ENCODE measurements around the gene LCNL1. TPM values are rescaled to one million over a fixed set of nuclear protein-coding genes. Genes with fewer than 3 reads are reported as not detected.
A peak's percentile ranks its signal among the peaks of the same experiment; 100 is the strongest.

The LCNL1 gene
- total RNA-seq, 1 donor from 2014 or later = 5.1 TPM

DNA sequence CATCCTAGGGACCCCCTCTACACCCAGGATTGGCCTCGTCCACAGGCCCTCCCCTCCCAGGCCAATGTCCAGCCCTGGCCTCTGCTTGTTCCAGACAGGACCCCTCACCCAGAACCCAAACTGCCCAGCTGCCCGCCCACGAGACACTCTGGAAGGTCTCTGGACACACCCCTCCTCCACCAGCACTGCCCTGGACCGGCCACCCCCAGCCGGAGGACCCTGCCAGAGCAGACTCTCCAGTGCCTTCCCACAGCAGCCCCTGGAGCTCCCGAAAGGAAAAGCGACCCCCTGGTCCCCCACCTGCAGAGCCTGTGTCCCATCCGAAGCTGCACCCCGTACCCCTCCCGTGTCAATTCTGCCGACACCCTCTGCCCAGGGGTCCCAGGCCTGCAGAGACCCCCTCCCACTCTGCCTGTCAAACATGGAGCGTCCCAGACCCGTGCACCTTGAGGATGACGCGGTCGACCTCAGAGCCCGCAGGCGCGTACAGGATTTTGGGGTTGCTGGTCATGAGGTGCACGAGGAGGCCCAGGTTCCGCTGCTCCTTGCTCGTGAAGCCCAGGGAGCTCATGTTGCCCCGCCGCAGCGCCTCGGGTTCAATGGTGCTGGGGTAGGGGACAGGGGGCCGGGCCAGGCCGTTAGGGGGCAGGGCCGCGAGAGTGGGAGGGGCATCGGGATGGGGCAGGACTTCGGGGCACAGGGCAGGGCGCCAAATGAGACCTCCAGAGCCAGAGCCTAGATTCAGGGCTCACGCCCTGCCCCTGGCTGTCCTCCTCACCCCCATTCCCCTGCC, 37.3 kb downstream of the LCNL1 start:
- no peak overlapping the region for H3K4me3 ChIP-seq
- peaks cover 11% of the 10 kb centered on the region for H3K36me3 ChIP-seq
- no peak overlapping the region for H3K27ac ChIP-seq
- no peaks in the 10 kb centered on the region for H3K27me3 ChIP-seq
- intact Hi-C loops (cut with DNase I) = no loop called here
- no peaks in the 10 kb centered on the region for H3K4me1 ChIP-seq
- DNase-seq (no peak), ATAC-seq (no peak)
- no peaks in the 10 kb centered on the region for H3K9me3 ChIP-seq
- TF ChIP-seq, protein P1, sequence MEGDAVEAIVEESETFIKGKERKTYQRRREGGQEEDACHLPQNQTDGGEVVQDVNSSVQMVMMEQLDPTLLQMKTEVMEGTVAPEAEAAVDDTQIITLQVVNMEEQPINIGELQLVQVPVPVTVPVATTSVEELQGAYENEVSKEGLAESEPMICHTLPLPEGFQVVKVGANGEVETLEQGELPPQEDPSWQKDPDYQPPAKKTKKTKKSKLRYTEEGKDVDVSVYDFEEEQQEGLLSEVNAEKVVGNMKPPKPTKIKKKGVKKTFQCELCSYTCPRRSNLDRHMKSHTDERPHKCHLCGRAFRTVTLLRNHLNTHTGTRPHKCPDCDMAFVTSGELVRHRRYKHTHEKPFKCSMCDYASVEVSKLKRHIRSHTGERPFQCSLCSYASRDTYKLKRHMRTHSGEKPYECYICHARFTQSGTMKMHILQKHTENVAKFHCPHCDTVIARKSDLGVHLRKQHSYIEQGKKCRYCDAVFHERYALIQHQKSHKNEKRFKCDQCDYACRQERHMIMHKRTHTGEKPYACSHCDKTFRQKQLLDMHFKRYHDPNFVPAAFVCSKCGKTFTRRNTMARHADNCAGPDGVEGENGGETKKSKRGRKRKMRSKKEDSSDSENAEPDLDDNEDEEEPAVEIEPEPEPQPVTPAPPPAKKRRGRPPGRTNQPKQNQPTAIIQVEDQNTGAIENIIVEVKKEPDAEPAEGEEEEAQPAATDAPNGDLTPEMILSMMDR (IDR thresholded peaks at IDR 0.05) = no peak

DNA sequence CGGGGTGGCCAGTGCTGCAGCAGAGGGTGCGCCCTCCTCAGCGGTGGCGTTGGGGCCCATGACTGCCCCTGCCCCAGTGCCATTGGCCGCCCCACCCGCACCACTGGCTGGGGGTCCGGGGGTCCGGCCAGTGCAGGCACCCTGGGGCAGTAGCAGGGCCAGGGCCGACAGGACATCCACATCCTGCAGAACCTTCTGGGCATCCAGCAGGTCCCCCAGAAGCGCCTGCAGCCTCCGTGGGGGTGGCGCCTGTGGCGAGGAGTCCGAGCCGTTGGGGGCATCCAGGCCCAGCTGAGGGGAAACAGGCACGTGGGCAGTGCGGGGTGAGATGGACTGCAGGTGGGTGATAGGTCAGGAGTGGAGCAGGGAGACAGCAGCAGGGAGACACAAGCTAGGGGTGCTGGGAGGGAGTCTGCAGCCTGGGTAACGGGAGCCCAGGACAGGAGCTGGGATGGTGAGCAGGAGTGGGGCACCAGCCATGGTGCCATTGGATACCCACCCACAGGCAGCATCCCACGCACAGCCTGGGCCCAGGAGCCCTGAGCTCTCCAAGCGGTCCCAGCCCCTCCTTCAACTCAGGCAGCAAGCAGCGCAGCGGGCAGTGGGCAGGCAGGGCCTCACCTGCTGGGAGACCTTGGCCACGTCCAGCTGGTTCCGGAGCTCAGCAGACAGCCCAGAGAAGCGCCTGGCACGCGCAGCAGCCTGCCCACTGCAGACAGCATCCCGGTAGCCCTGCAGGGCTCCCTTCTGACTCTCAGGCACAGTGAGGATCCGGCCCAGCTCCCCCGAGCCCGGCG, 38.2 kb downstream of the LCNL1 start:
- DNase-seq = no peak
- TF ChIP-seq, protein P1 (IDR thresholded peaks at IDR 0.05) = no peak
- intact Hi-C loops (cut with DNase I) = no loop called here
- H3K4me1 ChIP-seq = no peaks in the 10 kb centered on the region
- peaks cover 5% of the 10 kb centered on the region for H3K36me3 ChIP-seq
- no peaks in the 10 kb centered on the region for H3K27me3 ChIP-seq
- no peaks in the 10 kb centered on the region for H3K9me3 ChIP-seq
- H3K4me3 ChIP-seq = no peak overlapping the region
- no peak for ATAC-seq
- H3K27ac ChIP-seq = no peak overlapping the region

DNA sequence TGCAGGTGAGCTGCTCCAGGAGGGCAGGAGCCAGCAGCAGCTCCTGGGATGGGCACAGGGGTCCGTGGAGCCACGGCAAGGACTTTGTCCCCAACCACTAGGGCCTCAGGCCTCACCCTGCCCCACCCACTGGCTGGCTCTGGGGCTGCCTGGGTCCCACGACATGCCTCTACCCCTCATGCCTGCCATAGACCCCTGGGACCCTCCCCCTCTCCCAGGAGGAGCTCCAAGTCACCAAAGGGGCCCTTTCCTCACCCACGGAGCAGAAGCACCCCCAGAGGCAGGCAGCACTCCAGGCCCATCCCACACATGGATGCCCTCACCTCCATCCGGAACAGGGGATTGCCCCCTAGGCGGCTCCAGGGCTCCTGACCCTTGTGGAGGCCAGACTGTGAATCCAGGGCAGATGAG, 38.8 kb downstream of the LCNL1 start:
- intact Hi-C loops (cut with DNase I) = no loop called here
- DNase-seq (no peak), ATAC-seq (no peak)
- Histone ChIP-seq H3K9me3 (no peaks in the 10 kb centered on the region), H3K27ac (no peak overlapping the region), H3K27me3 (no peaks in the 10 kb centered on the region), H3K4me3 (no peak overlapping the region), H3K36me3 (no peaks in the 10 kb centered on the region), H3K4me1 (peaks cover 3% of the 10 kb centered on the region)
- TF ChIP-seq, protein P1 (IDR thresholded peaks at IDR 0.05) = no peak

DNA sequence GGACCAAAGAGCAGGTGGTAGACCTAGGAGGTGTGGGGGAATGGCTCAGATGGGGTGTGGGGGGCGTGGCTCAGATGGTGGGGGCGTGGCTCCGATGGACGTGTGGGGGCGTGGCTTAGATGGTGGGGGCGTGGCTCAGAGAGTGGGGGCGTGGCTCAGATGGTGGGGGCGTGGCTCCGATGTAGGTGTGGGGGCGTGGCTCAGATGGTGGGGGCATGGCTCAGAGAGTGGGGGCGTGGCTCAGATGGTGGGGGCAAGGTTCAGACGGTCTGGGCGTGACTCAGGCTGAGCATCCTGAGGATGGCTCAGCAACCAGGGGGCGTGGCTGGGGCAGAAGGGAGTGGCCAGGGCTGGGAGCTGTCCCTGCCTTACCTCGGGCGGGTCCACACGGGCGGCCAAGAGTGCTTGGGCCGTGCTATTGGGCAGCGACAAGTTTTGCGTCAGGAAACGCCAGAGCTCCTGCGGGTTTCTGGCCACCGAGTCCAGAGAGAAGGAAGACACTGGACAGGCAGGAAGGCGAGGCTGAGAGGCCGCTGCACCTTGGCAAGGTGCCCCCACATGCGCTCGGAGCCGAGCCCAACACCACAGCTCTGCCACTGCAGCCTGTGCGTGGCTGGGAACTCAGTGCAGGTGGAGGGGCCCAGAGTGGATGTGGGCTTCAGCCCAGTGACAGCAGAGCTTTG, 39.3 kb downstream of the LCNL1 start:
- DNase-seq = peak; percentile 81
- no peak overlapping the region for H3K27ac ChIP-seq
- H3K27me3 ChIP-seq = no peaks in the 10 kb centered on the region
- H3K4me1 ChIP-seq = peaks cover 6% of the 10 kb centered on the region
- H3K4me3 ChIP-seq = no peak overlapping the region
- intact Hi-C loops (cut with DNase I) = no loop called here
- TF ChIP-seq, protein P1 (IDR thresholded peaks at IDR 0.05) = no peak
- peak; percentile 74 for ATAC-seq
- H3K36me3 ChIP-seq = no peaks in the 10 kb centered on the region
- H3K9me3 ChIP-seq = no peaks in the 10 kb centered on the region

DNA sequence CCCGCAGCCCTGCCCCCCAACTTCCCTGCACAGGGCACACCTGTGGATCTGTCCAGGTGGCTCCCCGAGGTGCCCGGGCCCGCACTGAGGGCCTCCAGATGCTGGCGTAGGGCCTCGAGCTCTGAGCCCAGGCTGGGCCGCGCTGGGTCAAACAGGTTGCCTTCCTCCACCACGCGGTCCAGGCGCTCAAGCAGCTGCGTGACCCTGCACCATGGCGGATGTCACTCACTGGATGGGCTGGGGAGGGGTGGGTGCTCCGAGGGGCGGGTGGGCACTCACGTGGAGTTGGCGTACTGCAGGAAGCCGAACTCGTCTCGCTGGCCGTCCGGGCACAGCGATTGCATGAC, 39.8 kb downstream of the LCNL1 start:
- DNase-seq = no peak
- no peak overlapping the region for H3K27ac ChIP-seq
- no peaks in the 10 kb centered on the region for H3K9me3 ChIP-seq
- TF ChIP-seq, protein P1 (IDR thresholded peaks at IDR 0.05) = no peak
- H3K36me3 ChIP-seq = no peaks in the 10 kb centered on the region
- peaks cover 11% of the 10 kb centered on the region for H3K4me1 ChIP-seq
- ATAC-seq = no peak
- intact Hi-C loops (cut with DNase I) = no loop called here
- no peaks in the 10 kb centered on the region for H3K27me3 ChIP-seq
- H3K4me3 ChIP-seq = no peak overlapping the region
